K562 (cell line): Measurements from ENCODE around the gene RHBDL3. TPM values are rescaled to one million over a fixed set of nuclear protein-coding genes. Genes with fewer than 3 reads are reported as not detected.

Source experiments
- ATAC-seq: fragments of 200-7000 bp; cut with Tn5 transposase; 3 replicates; pipeline ENCODE4 v1.9.1; 2020; ENCODE audit warnings: moderate library complexity
- BruUV-seq: library from RNA; stranded (reverse); fragments of 400-500 nt; replicated peaks from 2 replicates; lab custom pipeline; 2021; lab: Mats Ljungman, UMichigan
- CTCF ChIA-PET: fragments of 300-600 bp; formaldehyde crosslinking; extraction: SDS; loops from one replicate; lab custom pipeline; 2021; ENCODE audit warnings: low intra/inter-chr PET ratio; lab: Yijun Ruan, JAX
- POLR2A ChIA-PET: fragments of 300-600, 350-650 bp; sonication (Branson Sonifier 250); formaldehyde crosslinking; extraction: SDS; loops from one replicate; lab custom pipeline; 2021; ENCODE audit warnings: antibody characterized with exemption, inconsistent platforms; lab: Yijun Ruan, JAX
- DNase-seq, 4 experiments: peaks; one replicate each; pipeline versions ENCODE4 v3.0.0 to v3.0.0-alpha.2; 2011 to 2018; ENCODE audit warnings: low spot score in 3 of 4, mixed read lengths in 3 of 4; ENCODE audit errors: extremely low read depth in 1 of 4
- FAIRE-seq: peaks from 2 replicates; lab custom pipeline; 2011; peaks lifted over from hg19 to GRCh38; lab: Jason Lieb, UNC
- H2AFZ ChIP-seq: 2 replicates; pipeline ENCODE4 v1.6.0; 2011; ENCODE audit warnings: low read depth, low read length, control low read depth, inconsistent platforms
- H3K27ac ChIP-seq: fragments of 200-600 bp; 3 replicates; pipeline ENCODE4 v1.8.0; 2011; ENCODE audit warnings: low read depth, mild to moderate bottlenecking, control low read depth, inconsistent platforms, low read length, moderate library complexity, mixed read lengths; ENCODE audit errors: extremely low read depth
- H3K27me3 ChIP-seq, 2 experiments: fragments of 300-600 bp in 1 of 2; 2 replicates in 1 of 2; 3 replicates in 1 of 2; pipeline versions ENCODE4 v1.6.0 to v1.8.0; 2011; ENCODE audit warnings: inconsistent platforms in 2 of 2, low read length in 2 of 2, mild to moderate bottlenecking in 1 of 2, mixed read lengths in 1 of 2, moderate library complexity in 1 of 2; ENCODE audit not compliant: control insufficient read depth in 2 of 2, insufficient read depth in 2 of 2
- H3K36me3 ChIP-seq: fragments of 300-600 bp; 3 replicates; pipeline ENCODE4 v1.8.0; 2011; ENCODE audit warnings: mild to moderate bottlenecking, low read length, inconsistent platforms; ENCODE audit not compliant: control insufficient read depth, insufficient read depth
- H3K4me1 ChIP-seq, 2 experiments: fragments of 200-600 bp in 1 of 2; replicated peaks in 1 of 2; 2 replicates in 1 of 2; 3 replicates in 1 of 2; pipeline versions ENCODE4 v1.5.1 to v1.8.0; 2011; ENCODE audit warnings: inconsistent platforms in 2 of 2, low read length in 2 of 2, mild to moderate bottlenecking in 1 of 2, mixed read lengths in 1 of 2, moderate library complexity in 1 of 2; ENCODE audit not compliant: control insufficient read depth in 2 of 2, insufficient read depth in 2 of 2
- H3K4me2 ChIP-seq: 2 replicates; pipeline ENCODE4 v1.6.1; 2011; ENCODE audit warnings: low read length, control low read depth, inconsistent platforms, mixed read lengths; ENCODE audit not compliant: insufficient read depth
- H3K4me3 ChIP-seq: fragments of 200-600 bp; sonication (generic), shearing (Covaris generic); 2 replicates; pipeline ENCODE4 v1.5.1; 2016; ENCODE audit warnings: control low read depth, inconsistent platforms
- H3K79me2 ChIP-seq: fragments of 200-600 bp; 3 replicates; pipeline ENCODE4 v1.8.0; 2011; ENCODE audit warnings: low read length, inconsistent platforms; ENCODE audit not compliant: control insufficient read depth, insufficient read depth
- H3K9ac ChIP-seq, 2 experiments: 2 replicates each; pipeline versions ENCODE4 v1.6.0 to v1.6.1; 2011; ENCODE audit warnings: low read depth in 2 of 2, low read length in 2 of 2, control low read depth in 1 of 2, inconsistent platforms in 1 of 2, mild to moderate bottlenecking in 1 of 2, mixed read lengths in 1 of 2; ENCODE audit not compliant: insufficient read depth in 1 of 2
- H3K9me1 ChIP-seq: one replicate; pipeline ENCODE4 v1.6.0; 2011; ENCODE audit warnings: inconsistent platforms, mild to moderate bottlenecking, low read length, moderate library complexity; ENCODE audit not compliant: control insufficient read depth, insufficient read depth
- H3K9me3 ChIP-seq: replicated peaks from 2 replicates; pipeline ENCODE4 v1.5.1; 2011; ENCODE audit warnings: low read depth, low read length, inconsistent platforms; ENCODE audit not compliant: control insufficient read depth, insufficient read depth
- H4K20me1 ChIP-seq: replicated peaks from 2 replicates; pipeline ENCODE4 v1.6.1; 2011; ENCODE audit warnings: low read length, inconsistent platforms, mixed read lengths; ENCODE audit not compliant: control insufficient read depth, insufficient read depth
- ARID1B ChIP-seq: fragments of 450-650 bp; IDR thresholded peaks from 2 replicates; pipeline ENCODE4 v1.6.1; 2016; ENCODE audit warnings: antibody characterized with exemption, mild to moderate bottlenecking, inconsistent platforms
- CBFA2T2 ChIP-seq: fragments of 450-650 bp; conservative IDR thresholded peaks from 2 replicates; pipeline ENCODE4 v1.6.1; 2017; ENCODE audit warnings: mild to moderate bottlenecking
- CBFA2T3 ChIP-seq: fragments of 450-650 bp; IDR thresholded peaks from 2 replicates; pipeline ENCODE4 v1.6.1; 2017
- DNMT1 ChIP-seq: fragments of 450-650 bp; IDR thresholded peaks from 2 replicates; pipeline ENCODE4 v1.6.1; 2016; ENCODE audit warnings: antibody characterized with exemption, mild to moderate bottlenecking
- NRF1 ChIP-seq, 2 experiments: fragments of 450-650 bp; IDR thresholded peaks in 1 of 2; conservative IDR thresholded peaks in 1 of 2; 2 replicates each; pipeline ENCODE4 v1.6.1; 2014; ENCODE audit warnings: mild to moderate bottlenecking in 2 of 2
- TAL1 ChIP-seq: fragments of 450-650 bp; IDR thresholded peaks from 2 replicates; pipeline ENCODE4 v1.6.1; 2016; ENCODE audit warnings: mild to moderate bottlenecking
- TCF3 ChIP-seq: sonication (generic); formaldehyde crosslinking; IDR thresholded peaks from 2 replicates; pipeline ENCODE4 v1.4.0; 2020; ENCODE audit warnings: mild to moderate bottlenecking, missing genetic modification reagents
- ZNF717 ChIP-seq: fragments of 250-450 bp; sonication (Bioruptor Pico); IDR thresholded peaks from 2 replicates; pipeline ENCODE4 v1.5.0; 2021
- WGBS: fragments of 100-300 bp; shearing (Covaris generic); methylation state at CpG from one replicate; pipeline ENCODE4 v1.1.6; 2016; ENCODE audit warnings: low coverage, mixed read lengths; ENCODE audit not compliant: insufficient coverage; ENCODE audit errors: missing lambda C conversion rate; 5-methylcytosine and 5-hydroxymethylcytosine counted together
- in situ Hi-C: fragments of 300-500 bp; cut with MboI; formaldehyde crosslinking; loops from 4 replicates; pipeline ENCODE4 v1.15.0; 2018; ENCODE audit warnings: inconsistent platforms, mixed read lengths
- intact Hi-C: fragments of 100-400 bp; cut with micrococcal nuclease; formaldehyde crosslinking; loops from 2 replicates; pipeline ENCODE4 v1.14.2; 2022
- polyA plus RNA-seq, 8 experiments: library from polyadenylated mRNA; depleted of rRNA in 4 of 8; stranded (reverse) in 5 of 8; unstranded in 3 of 8; fragments of >200 nt; fragmentation: Nextera tagmentation in 2 of 8; fragmentation: Illumina TruSeq in 1 of 8; extraction: Ambion mirVana in 2 of 8; extraction: Trizol in 1 of 8; gene quantifications; 2 replicates each; pipeline versions ENCODE4 v1.2.1 to v1.2.3, GENCODE V29; 2011 to 2014; ENCODE audit warnings: inconsistent platforms in 1 of 8, missing spikeins in 1 of 8
- total RNA-seq, 7 experiments: library from RNA; depleted of rRNA in 6 of 7; stranded (reverse); fragments of >200 nt in 6 of 7; fragmentation: Illumina TruSeq in 2 of 7; extraction: Trizol in 2 of 7; gene quantifications; 2 replicates each; pipeline versions ENCODE4 v1.2.1 to v1.2.3, GENCODE V29; 2011 to 2021; ENCODE audit warnings: low replicate concordance in 1 of 7
- TF ChIP-seq, protein P1 (sequence below), 2 experiments: fragments of 450-650 bp in 1 of 2; IDR thresholded peaks; 2 replicates each; pipeline ENCODE4 v1.6.1; 2011 to 2017; ENCODE audit warnings: low read depth in 2 of 2, antibody characterized with exemption in 1 of 2, borderline replicate concordance in 1 of 2, low read length in 1 of 2, mild to moderate bottlenecking in 1 of 2, mixed read lengths in 1 of 2; ENCODE audit not compliant: control insufficient read depth in 1 of 2

The RHBDL3 gene
- total and polyA plus RNA-seq, 9 of the 15 experiments (the other 6 are each of a cell fraction or from before 2014, with no cell fraction given) = 0.06 to 0.31 (median 0.09) TPM; not detected in 4

DNA sequence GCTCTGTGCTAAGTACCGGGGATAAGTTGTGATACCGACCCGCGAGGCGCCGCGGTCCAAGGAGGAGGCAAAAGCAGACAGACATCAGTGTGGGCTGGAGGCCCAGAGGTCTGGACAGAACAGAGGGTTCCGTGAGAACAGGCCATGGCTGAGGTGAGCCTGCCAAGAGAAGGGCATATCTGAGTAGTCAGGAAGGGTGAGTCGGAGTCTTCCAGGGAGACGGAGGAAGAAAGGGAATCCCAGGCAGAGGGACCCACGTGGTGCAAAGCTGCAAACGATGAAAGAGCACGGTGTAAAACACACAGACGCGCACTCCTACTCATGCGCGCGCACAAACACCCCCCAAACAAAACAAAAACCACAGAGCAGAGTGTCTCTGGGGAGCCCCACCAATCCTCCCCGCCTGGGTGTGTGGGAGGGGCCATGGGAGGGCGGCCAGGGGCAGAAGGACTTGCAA lies 18.1 kb downstream of the RHBDL3 start:
- CTCF ChIA-PET = no interaction called here
- intact Hi-C loops = no loop called here
- no peaks in the 10 kb centered on the region for H4K20me1 ChIP-seq

DNA sequence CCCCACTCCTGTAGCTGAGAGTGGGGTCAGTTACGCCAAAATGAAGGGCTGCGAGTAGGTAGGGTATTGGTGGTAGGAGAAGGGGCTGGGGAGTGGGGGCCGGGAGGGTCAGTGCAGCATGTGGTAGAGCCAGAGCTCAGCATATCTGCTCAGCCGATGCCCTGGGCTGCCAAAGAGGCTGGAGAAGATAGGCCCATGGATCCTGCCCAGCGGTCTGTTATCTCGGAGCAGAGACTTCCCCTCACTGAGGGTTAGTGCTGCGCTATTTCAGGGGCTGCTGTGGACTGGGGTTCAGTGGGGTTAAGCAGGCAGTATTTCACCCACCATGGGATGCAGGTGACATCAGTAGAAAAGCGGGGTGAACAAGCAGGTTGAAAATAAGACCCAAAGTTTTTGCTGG lies 19.7 kb downstream of the RHBDL3 start:
- Histone ChIP-seq H3K9ac (peak overlapping the region in 1 of 2 experiments; percentile 32; a peak in 2 of 4 replicates), H3K4me1 (peaks cover 38 to 57% of the 10 kb centered on the region in 2 experiments), H3K9me3 (no peaks in the 10 kb centered on the region), H3K9me1 (no peaks in the 10 kb centered on the region), H3K79me2 (no peaks in the 10 kb centered on the region), H4K20me1 (no peaks in the 10 kb centered on the region), H3K27ac (no peak overlapping the region; the same call in 2 of the 3 replicates), H2AFZ (no peak overlapping the region), H3K4me3 (no peak overlapping the region), H3K27me3 (no peaks in the 10 kb centered on the region), H3K4me2 (no peak overlapping the region; the same call in 1 of the 2 replicates), H3K36me3 (no peaks in the 10 kb centered on the region; the same call in 2 of the 3 replicates)
- DNase-seq (peak in 2 of 4 experiments; percentile 48 to 49), ATAC-seq (no peak), FAIRE-seq (peak; percentile 11)
- intact Hi-C loops (no loop called here), in situ Hi-C loops (no loop called here)
- ChIA-PET POLR2A (interaction anchor here (0.8 to 1.8 kb wide), 2 partner anchors 9 to 29 kb away, joined by 3 to 6 read pairs; no protein-coding TSS in a partner anchor), CTCF (no interaction called here)
- TF ChIP-seq CBFA2T3 (peak; percentile 75), ARID1B (peak; percentile 57; the same call in 1 of the 2 replicates), TCF3 (CRISPR knock-in tag) (peak; percentile 55), ZNF717 (no peak), CBFA2T2 (peak; percentile 49), TAL1 (peak; percentile 23; the same call in 1 of the 2 replicates)
- TF ChIP-seq, protein P1, sequence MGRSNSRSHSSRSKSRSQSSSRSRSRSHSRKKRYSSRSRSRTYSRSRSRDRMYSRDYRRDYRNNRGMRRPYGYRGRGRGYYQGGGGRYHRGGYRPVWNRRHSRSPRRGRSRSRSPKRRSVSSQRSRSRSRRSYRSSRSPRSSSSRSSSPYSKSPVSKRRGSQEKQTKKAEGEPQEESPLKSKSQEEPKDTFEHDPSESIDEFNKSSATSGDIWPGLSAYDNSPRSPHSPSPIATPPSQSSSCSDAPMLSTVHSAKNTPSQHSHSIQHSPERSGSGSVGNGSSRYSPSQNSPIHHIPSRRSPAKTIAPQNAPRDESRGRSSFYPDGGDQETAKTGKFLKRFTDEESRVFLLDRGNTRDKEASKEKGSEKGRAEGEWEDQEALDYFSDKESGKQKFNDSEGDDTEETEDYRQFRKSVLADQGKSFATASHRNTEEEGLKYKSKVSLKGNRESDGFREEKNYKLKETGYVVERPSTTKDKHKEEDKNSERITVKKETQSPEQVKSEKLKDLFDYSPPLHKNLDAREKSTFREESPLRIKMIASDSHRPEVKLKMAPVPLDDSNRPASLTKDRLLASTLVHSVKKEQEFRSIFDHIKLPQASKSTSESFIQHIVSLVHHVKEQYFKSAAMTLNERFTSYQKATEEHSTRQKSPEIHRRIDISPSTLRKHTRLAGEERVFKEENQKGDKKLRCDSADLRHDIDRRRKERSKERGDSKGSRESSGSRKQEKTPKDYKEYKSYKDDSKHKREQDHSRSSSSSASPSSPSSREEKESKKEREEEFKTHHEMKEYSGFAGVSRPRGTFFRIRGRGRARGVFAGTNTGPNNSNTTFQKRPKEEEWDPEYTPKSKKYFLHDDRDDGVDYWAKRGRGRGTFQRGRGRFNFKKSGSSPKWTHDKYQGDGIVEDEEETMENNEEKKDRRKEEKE (IDR thresholded peaks at IDR 0.05; ENCODE audit: borderline replicate concordance in 1 of 2, control insufficient read depth in 1 of 2, low read depth in 2 of 2, low read length in 1 of 2) = no peak
- 36% methylated on average over 7 of the region's 8 CpGs for WGBS
- BruUV-seq = no TSS peak

More for the DNA sequence above, 18.1 kb downstream of the RHBDL3 start:
- TF ChIP-seq NRF1 (conservative IDR thresholded peaks at IDR 0.05 in 1 of 2, IDR thresholded peaks at IDR 0.05 in 1 of 2) (peak; percentile 47 to 63; a peak in 3 of 4 replicates), DNMT1 (no peak)
- no peak for FAIRE-seq
- H3K4me1 ChIP-seq = peaks cover 50 to 68% of the 10 kb centered on the region in 2 experiments
- H3K27ac ChIP-seq = no peak overlapping the region
- H2AFZ ChIP-seq = peak overlapping the region; percentile 63; the same call in 1 of the 2 replicates
- H3K9me1 ChIP-seq = no peaks in the 10 kb centered on the region
- no peak for ATAC-seq
- in situ Hi-C loops = no loop called here
- no peak overlapping the region for H3K4me3 ChIP-seq
- H3K27me3 ChIP-seq = no peaks in the 10 kb centered on the region
- POLR2A ChIA-PET = no interaction called here
- BruUV-seq = no TSS peak
- H3K9ac ChIP-seq = peak overlapping the region in 1 of 2 experiments; percentile 28; a peak in 1 of 4 replicates
- H3K9me3 ChIP-seq = no peaks in the 10 kb centered on the region
- H3K36me3 ChIP-seq = no peaks in the 10 kb centered on the region; the same call in 2 of the 3 replicates
- DNase-seq = peak in 2 of 4 experiments; percentile 59 to 63
- H3K4me2 ChIP-seq = no peak overlapping the region
- WGBS = 50% methylated on average over 19 of the region's 20 CpGs
- no peaks in the 10 kb centered on the region for H3K79me2 ChIP-seq
